Measurements from ENCODE around the gene OR51V1. TPM values are rescaled to one million over a fixed set of nuclear protein-coding genes. Genes with fewer than 3 reads are reported as not detected.

Gene OR51V1
- total and polyA plus RNA-seq, 8 donors, result not detected

DNA sequence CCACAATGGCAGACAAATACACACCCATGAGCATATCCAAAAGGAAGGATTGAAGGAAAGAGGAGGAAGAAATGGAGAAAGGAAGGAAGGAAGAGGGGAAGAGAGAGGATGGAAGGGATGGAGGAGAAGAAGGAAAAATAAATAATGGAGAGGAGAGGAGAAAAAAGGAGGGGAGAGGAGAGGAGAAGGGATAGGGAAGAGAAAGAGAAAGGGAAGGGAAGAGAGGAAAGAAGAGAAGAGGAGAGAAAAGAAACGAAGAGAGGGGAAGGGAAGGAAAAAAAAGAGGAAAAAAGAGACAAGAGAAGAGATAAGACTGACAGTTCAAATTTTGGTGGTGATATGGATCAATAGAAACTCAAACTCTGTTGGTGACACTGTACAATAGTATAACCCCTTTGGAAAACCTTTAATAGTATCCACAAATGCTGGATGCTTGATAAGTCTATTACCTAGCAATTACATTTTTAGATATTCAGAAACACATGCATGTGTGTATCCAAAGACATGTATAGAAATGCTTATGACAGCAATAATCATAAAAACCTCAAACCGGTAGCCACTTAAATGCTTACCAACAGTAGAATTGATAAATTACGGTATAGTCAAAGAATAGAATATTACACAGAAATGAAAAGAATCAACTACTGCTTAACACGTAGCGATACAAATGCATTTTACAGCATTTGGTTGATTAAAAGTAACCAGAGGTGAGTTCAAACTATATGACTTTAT lies 35.0 kb upstream of the OR51V1 start:
- H3K4me3 ChIP-seq, result no peak overlapping the region
- FAIRE-seq (no peak), ATAC-seq (no peak), DNase-seq (no peak)
- intact Hi-C loops (cut with DNase I), result no loop called here
- TF ChIP-seq, protein P1, sequence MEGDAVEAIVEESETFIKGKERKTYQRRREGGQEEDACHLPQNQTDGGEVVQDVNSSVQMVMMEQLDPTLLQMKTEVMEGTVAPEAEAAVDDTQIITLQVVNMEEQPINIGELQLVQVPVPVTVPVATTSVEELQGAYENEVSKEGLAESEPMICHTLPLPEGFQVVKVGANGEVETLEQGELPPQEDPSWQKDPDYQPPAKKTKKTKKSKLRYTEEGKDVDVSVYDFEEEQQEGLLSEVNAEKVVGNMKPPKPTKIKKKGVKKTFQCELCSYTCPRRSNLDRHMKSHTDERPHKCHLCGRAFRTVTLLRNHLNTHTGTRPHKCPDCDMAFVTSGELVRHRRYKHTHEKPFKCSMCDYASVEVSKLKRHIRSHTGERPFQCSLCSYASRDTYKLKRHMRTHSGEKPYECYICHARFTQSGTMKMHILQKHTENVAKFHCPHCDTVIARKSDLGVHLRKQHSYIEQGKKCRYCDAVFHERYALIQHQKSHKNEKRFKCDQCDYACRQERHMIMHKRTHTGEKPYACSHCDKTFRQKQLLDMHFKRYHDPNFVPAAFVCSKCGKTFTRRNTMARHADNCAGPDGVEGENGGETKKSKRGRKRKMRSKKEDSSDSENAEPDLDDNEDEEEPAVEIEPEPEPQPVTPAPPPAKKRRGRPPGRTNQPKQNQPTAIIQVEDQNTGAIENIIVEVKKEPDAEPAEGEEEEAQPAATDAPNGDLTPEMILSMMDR (IDR thresholded peaks at IDR 0.05), result no peak
- H3K27ac ChIP-seq, result no peak overlapping the region
- H3K9me3 ChIP-seq, result no peaks in the 10 kb centered on the region
- no peaks in the 10 kb centered on the region for H3K36me3 ChIP-seq
- WGBS, 2 donors, result 70 to 77% methylated on average over 5 of the region's 5 CpGs
- H3K27me3 ChIP-seq, result no peaks in the 10 kb centered on the region
- no peaks in the 10 kb centered on the region for H3K4me1 ChIP-seq

DNA sequence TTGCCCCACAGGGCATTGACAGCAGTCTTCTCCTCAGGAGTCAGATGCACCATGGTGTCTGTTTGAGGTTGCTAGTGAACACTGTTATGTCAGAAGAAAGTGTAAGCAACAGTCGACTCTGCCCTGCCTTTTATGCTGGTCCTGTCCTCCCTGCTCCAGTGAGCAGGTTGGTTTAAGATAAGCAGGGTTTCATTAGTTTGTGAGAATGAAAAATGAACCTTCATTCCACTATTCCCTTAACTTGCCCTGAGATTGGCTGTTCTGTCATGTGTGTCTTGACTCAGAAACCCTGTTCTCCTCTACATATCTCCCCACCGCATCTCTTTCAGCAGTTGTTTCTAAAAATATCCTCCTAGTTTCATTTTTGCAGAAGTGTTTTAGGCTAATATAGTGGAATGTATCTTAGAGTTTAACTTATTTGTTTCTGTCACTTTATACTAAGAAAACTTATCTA lies 33.9 kb upstream of the OR51V1 start, which contains the start of gene HBD:
TSS of gene HBD (minus strand) at position 103 of the 454 bp plus-strand sequence. CDS start at position 53, 50 bp downstream.
- DNase-seq (no peak), FAIRE-seq (no peak), ATAC-seq (no peak)
- H3K27me3 ChIP-seq, result no peaks in the 10 kb centered on the region
- WGBS, 2 donors, result 46% methylated on average over 2 of the region's 2 CpGs
- TF ChIP-seq, protein P1 (IDR thresholded peaks at IDR 0.05), result no peak
- H3K4me1 ChIP-seq, result no peaks in the 10 kb centered on the region
- intact Hi-C loops (cut with DNase I), result no loop called here
- no peak within 1 kb of the TSS for H3K27ac ChIP-seq
- H3K4me3 ChIP-seq, result no peak within 1 kb of the TSS
- H3K9me3 ChIP-seq, result no peaks in the 10 kb centered on the region
- no peaks in the 10 kb centered on the region for H3K36me3 ChIP-seq

DNA sequence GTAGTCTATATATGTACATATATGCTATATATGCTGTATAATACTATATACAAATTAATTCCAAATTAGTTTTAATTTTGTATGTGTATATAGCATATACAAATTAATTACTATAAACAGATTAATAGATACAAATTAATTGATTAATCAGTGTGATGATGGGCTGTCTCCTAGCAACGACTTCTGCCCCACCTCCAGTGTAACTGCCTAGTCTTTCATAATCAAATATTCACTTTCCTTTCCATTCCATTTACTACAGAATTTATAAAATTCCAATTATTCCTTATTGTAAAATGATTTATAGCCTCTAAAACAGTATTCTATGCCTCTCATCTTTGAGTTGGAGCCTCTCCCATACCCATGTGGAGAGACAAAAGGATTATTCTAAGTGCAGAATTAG lies 32.8 kb upstream of the OR51V1 start:
- ATAC-seq (no peak), FAIRE-seq (no peak), DNase-seq (no peak)
- no peaks in the 10 kb centered on the region for H3K27me3 ChIP-seq
- WGBS, 2 donors, result 63 to 74% methylated on average over 1 of the region's 1 CpG
- no peaks in the 10 kb centered on the region for H3K4me1 ChIP-seq
- intact Hi-C loops (cut with DNase I), result no loop called here
- no peak overlapping the region for H3K4me3 ChIP-seq
- H3K27ac ChIP-seq, result no peak overlapping the region
- TF ChIP-seq, protein P1 (IDR thresholded peaks at IDR 0.05), result no peak
- H3K36me3 ChIP-seq, result no peaks in the 10 kb centered on the region
- H3K9me3 ChIP-seq, result no peaks in the 10 kb centered on the region

GRCh38 chr11:5232821-5233220 lies 32.3 kb upstream of the OR51V1 start:
- no peaks in the 10 kb centered on the region for H3K36me3 ChIP-seq
- ATAC-seq, result no peak
- no peak for FAIRE-seq
- no peaks in the 10 kb centered on the region for H3K27me3 ChIP-seq
- H3K4me1 ChIP-seq, result no peaks in the 10 kb centered on the region
- H3K9me3 ChIP-seq, result no peaks in the 10 kb centered on the region
- 85 to 97% methylated on average over 2 of the region's 2 CpGs for WGBS, 2 donors
- no peak overlapping the region for H3K27ac ChIP-seq
- TF ChIP-seq, protein P1 (IDR thresholded peaks at IDR 0.05), result no peak
- intact Hi-C loops (cut with DNase I), result no loop called here
- no peak overlapping the region for H3K4me3 ChIP-seq
- no peak for DNase-seq

- 49 to 50% methylated on average over 3 of the region's 3 CpGs for WGBS, 2 donors
- no peak for DNase-seq
Observed at GRCh38 chr11:5232176-5232575, 31.7 kb upstream of the OR51V1 start.

More at GRCh38 chr11:5232176-5232575, 31.7 kb upstream of the OR51V1 start:
- ATAC-seq (no peak), FAIRE-seq (no peak)
- H3K9me3 ChIP-seq, result no peaks in the 10 kb centered on the region
- H3K36me3 ChIP-seq, result no peaks in the 10 kb centered on the region
- no peaks in the 10 kb centered on the region for H3K27me3 ChIP-seq
- H3K4me1 ChIP-seq, result no peaks in the 10 kb centered on the region
- H3K4me3 ChIP-seq, result no peak overlapping the region
- TF ChIP-seq, protein P1 (IDR thresholded peaks at IDR 0.05), result no peak
- intact Hi-C loops (cut with DNase I), result no loop called here
- no peak overlapping the region for H3K27ac ChIP-seq

Data from pancreas (tissue), 10 donors.